Brain pericyte (primary cell): ENCODE data around the gene NFATC2.
"Not testable (repeated sequence)": the region's sequence is repeated elsewhere in the genome, so short reads cannot be mapped to it uniquely, and the experiment has no call there.

Source experiments
- DNase-seq: peaks from one replicate; pipeline ENCODE4 v3.0.0-alpha.2; 2012; ENCODE audit warnings: low read depth, low spot score

NFATC2 gene

GRCh38 chr20:51359947-51360346, 182.6 kb downstream of the NFATC2 start:
- no peak for DNase-seq

DNA sequence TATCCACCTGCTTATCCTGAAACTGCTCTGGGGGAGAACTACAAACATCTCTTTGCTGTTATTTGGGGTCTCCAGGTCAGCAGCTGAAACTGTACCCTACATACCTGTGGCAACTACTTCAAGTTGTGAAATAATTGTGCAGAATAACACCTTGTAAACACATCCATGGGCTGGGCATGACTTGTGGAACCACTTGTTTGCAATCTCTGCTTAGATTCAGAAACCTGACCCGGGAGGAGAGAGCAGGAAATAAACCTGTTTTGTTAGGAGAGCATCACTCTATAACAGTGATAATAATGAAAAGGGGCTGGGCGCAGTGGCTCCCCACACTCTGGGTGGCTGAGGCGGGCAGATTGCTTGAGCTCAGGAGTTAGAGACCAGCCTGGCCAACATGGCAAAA, 183.1 kb downstream of the NFATC2 start:
- no peak for DNase-seq

GRCh38 chr20:51358032-51358724, 184.3 kb downstream of the NFATC2 start:
- no peak for DNase-seq

DNA sequence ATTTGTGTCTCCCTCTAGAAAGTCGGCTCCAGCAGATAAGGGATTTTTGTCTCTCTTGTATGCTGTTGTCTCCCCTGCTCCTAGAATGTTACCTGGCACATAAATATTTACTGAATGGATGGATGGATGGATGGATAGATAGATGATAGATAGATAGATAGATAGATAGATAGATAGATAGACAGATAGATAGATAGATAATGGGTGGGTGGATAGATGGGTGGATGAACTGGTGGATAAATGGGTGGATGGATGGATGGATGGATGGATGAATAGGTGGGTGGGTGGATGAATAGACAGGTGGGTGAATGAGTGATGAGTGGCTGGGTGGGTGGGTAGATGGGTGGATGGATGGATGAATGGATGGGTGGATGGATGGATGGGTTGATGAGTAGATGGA, 185.0 kb downstream of the NFATC2 start:
- no peak for DNase-seq

DNA sequence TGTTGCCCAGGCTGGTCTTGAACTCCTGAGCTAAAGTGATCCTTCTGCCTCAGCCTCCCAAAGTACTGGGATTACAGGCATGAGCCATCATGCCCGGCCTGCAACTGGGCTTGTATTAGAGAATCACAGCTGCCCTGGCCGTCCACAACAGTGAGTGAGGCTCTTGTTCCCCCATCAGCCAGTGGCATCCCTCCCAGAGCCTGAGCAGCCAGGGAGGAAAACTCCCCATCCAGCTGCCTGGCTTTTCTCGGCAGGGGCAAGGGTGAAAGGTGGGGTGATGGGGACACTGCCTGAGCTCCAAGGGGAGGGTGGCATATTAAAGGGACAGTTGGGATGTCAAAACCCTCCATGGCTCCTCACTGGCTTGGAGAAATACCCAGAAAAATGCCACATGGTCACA, 185.6 kb downstream of the NFATC2 start:
- no peak for DNase-seq

DNA sequence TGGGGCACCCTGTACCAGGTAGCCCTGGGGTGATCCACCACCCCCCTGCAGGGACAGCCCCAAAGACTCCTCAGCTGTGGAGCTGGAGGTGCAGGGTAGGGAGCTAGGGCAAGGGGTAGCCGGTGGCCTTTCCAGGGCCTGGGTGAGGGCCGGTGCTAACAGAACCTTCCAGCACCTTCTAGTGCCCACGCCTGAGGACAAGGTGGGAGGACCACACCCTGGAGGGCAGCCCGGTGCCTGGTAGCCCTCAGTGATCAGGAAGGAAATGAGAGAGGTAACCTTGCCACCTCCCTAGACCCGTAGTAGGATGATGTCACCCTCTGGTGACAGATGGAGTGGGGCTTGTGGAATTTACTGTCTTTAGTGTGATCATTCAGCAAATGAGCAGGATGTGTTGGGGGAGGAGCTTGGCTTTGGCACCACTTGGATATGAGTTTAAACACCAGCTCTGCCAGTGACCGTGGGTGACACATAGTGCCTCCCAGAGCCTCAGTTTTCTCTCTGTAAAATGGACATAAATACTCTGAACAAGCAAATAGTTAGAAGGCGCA, 187.7 kb downstream of the NFATC2 start:
- DNase-seq: no peak

GRCh38 chr20:51354191-51354768, 188.2 kb downstream of the NFATC2 start:
- DNase-seq: peak; percentile 79

DNA sequence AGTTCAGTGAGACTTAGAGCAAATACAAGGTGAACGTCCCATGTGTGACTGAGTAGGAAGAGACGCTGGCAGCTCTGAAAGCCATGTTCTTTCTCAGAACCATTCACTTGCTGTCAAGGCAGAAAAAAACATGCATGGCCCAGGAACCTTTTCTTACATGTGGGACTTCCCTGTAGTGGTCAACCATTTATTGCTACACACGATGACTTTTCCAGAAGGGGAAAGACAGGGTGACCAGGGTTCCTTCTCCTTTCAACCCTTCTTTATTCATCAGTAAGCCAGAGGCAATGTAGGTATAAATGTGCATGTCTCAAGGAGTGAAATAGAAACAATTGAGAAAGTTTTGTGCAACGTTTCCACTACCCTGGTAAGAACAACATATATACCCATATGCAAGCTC, 189.0 kb downstream of the NFATC2 start:
- no peak for DNase-seq

GRCh38 chr20:51352791-51353190, 189.7 kb downstream of the NFATC2 start:
- DNase-seq: no peak

DNA sequence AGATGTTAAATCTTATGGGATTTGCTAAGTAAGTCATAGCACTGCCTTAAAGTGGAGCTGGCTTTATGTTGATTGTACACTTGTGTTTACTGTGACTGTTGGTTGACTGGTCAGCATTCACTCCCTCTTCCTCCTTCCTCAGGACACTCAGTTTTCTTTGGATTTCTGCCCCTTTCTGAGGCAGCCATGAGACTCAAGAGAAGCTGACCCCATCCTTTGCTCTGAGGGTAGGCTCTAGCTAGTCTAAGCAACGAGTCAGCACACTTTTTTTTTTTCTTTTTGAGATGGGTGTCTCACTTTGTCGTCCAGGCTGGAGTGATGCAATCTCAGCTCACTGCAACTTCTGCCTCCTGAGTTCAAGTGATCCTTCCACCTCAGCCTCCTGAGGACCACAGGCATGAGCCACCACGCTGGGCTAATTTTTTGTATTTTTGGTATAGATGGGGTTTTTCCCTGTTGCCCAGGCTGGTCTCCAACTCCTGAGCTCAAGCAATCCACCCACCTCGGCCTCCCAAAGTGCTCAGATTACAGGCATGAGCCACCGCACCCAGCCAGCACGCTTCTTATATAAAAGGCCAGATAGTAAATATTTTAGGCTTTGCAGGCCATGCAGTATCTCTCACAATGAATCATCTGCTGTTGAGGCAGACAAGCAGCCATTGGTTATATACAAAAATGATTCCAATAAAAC, 191.4 kb downstream of the NFATC2 start:
- peak; percentile 71 for DNase-seq

- no peak for DNase-seq
These were observed 193.6 kb downstream of the NFATC2 start for GRCh38 chr20:51348876-51349275.

DNA sequence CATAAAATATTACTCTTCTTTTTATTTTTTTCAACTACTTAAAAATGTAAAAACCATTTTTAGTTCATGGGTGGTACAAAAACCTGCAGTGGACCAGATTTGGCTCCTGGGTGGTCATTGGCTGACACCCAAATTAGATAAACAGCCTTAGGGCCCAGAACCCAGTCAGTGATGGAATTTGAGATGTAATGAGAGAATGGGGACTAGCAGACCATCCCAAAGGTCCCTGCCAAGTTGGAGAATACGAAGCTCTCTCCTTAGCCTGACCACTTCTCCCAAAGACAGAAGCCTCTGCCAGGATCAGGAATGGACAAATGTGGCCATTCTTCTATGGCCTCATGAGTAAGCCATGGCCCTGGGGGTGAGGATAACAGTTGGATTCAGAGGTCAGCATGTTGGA, 194.7 kb downstream of the NFATC2 start:
- no peak for DNase-seq

GRCh38 chr20:51346686-51347485, 195.6 kb downstream of the NFATC2 start:
- DNase-seq: no peak

DNA sequence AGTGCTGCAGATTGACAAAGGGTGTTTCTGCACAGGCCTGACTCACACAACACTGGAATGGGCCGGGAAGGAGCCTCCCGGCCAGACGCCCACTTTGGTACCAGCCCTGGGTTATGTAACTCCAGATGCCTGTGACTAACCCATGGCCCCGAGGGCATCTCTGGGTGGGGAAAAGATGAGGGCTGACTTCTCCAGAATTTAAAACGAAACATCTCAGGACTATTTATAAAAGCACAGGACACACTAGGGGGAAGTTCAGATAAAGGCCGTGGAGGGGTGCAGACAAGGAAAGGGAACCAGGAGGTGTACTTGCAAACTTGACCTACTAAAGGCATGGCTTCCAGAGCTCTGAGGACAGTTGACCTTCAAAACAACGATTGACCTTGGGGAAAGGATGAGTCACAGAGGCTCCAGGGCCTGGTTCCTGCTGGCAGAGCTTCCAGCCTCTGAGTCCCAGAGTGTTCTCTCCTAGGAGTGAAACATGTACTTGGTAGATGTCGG, 196.9 kb downstream of the NFATC2 start:
- peak; percentile 76 for DNase-seq

DNA sequence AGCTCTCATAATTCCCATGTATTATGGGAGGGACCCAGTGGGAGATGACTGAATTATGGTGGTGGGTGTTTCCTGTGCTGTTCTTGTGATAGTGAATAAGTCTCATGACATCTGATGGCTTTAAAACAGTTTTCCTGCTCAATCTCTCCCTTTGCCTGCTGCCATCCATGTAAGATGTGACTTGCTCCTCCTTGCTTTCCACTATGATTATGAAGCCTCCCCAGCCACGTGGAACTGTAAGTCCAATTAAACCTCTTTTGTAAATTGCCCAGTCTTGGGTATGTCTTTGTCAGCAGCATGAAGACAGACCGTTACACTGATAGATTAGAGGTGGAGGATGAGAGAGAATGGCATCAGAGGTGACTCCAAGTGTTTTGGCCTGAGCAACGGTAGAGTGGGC, 198.7 kb downstream of the NFATC2 start:
- not testable (repeated sequence) for DNase-seq

- DNase-seq: no peak
These were observed 199.8 kb downstream of the NFATC2 start for GRCh38 chr20:51342510-51343236.

DNA sequence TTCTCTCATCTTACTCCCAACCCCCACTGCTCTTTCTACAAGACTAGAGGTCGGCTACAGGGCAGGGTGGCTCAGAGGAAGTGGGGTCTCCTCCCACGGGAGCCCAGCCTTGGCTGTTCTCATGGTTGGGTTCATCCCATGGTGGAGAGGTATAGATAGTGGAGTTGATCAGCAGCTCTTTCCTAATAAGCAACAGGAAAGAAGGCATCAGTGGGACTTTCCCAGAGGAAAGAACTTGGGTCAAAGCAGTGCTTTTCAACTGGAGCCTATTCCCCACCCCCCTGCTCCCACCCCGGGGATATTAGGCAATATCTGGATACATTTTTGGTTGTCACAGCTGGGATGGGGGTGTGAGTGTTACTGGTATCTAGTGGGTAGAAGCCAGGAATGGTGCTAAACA, 200.9 kb downstream of the NFATC2 start:
- no peak for DNase-seq

GRCh38 chr20:51340451-51340840, 202.1 kb downstream of the NFATC2 start:
- DNase-seq: no peak

- no peak for DNase-seq
These were observed 202.6 kb downstream of the NFATC2 start for GRCh38 chr20:51339721-51340450.

- no peak for DNase-seq
These were observed 203.7 kb downstream of the NFATC2 start for GRCh38 chr20:51338692-51339440.
